LNCAP (cell line): ENCODE results near the gene TFPT.

ENCODE experiments used
- CTCF ChIP-seq: fragments of 450-650 bp; IDR thresholded peaks from 2 replicates; pipeline ENCODE4 v1.5.1; 2017; ENCODE audit warnings: mild to moderate bottlenecking

The TFPT gene

DNA sequence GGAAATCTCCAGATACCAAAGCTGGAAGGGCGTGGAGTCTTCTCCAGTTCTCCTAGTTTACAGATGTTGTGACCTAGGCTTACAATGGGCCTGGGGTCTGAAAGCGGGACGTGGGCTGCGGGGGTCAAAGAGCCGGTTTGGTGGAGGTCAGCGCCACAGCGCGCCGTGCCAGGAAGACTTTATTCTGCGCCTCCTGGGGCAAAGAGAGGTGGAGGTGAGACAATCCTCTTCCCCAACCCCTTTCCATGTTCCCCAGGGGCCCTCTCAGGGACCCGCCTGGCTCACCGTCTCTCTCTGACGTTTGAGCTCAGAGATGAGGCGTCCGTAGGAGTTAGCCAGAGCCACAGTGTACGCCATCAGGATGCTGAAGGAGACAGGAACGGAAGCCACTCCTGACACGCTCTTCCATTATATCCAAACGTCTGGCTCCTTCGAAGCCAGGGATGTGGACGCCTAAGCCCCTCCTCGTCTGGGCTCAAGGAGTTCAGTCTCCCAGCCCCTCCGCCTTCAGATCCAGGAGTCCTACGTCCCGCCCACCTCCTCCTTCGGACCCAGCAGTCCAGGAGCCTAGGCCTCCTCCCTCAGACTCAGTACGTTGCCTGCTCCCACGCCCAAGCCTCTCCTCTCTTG is 44.8 kb upstream of the TFPT start:
- TF ChIP-seq CTCF: no peak

DNA sequence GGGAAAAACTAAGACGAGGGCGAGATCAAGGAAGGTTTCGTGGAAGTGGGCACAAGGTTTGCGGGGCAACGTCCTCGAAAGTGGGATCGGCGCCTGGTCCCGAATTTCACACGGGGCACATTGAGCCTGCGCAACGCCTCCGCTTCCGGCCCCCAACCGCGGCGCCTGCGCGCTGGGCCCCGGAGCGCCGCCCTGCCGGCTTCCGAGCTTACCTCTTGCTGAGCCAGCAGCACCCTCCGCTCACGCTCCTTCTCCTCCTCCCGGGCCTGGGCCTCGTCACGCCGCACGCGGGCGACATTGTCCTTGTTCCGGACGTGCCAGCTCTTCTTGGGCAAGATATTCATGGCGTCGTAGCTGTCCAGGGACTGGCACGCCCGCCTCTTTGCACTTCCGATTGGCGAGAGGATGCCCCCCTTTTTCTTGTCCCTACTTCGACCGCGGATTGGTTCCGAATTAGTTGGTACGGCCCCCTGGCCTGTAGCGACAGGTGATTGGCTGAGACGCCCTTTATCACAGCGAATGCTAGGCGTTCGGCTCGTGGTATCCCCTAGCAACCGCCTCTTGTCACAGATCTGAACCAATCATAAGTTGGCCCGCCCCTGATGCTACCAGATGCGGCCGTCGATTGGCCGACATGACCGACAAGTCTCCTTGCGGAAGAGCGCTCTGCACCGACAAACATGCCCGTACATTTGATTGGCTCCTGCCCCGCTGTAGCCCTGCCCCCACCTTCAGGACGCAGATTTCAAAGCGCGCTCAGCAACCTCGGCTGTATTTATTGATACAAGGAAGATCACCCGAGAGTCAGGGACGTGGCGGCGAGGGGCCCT is 44.1 kb upstream of the TFPT start, which contains the start of gene LENG1:
Gene LENG1 (minus strand): TSS at position 370 of the 830 bp plus-strand sequence. CDS start 26 bp downstream, at position 344.
- peak; percentile 26; the same call in 1 of the 2 replicates for TF ChIP-seq CTCF

DNA sequence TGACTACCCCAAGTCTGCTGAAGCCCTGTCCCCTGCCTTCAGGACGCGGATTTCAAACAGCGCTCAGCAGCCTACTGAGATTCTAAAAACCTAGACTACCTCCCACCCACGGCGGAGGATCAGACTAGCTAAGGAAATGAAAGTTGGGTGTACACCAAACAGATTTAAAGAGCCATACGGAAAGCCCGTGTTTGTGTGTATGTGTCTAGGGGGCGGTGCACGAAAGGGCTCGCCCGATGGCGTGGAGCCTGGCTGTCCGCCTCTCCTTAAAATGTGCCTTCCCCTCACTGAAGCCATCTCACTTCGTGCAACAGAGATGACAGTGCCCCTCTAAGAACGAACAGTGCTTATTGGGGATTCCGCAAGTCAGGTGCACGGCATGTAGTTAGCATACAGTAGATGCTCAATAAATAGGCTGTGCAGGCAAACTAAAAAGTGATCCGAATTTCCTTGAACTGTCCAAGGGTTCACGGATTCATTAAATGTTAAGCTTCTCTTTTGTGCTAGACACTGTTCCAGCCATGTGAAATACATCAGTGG is 43.4 kb upstream of the TFPT start:
- TF ChIP-seq CTCF: no peak

DNA sequence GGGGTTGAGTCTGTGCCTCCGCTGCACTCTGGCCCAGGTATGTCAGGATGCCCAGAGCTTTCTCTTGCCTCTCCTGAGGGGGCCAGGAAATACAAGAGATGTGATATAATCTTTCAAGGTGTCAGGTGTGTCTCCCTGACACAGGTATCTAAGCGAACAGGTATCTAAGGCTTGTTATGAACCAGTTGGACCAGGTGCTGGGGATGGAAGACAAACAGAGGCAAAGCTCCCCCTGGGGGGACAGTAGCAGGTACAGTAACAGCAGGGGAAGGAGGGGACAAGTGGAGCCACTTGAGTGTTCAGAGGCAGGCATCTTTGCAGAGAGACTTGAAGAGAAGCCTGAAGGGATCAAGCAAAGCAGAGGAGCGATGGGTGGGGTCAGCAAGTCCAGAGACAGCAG is 41.5 kb upstream of the TFPT start:
- no peak for TF ChIP-seq CTCF

- no peak for TF ChIP-seq CTCF
These were observed 41.0 kb upstream of the TFPT start for GRCh38 chr19:54156490-54156889.

DNA sequence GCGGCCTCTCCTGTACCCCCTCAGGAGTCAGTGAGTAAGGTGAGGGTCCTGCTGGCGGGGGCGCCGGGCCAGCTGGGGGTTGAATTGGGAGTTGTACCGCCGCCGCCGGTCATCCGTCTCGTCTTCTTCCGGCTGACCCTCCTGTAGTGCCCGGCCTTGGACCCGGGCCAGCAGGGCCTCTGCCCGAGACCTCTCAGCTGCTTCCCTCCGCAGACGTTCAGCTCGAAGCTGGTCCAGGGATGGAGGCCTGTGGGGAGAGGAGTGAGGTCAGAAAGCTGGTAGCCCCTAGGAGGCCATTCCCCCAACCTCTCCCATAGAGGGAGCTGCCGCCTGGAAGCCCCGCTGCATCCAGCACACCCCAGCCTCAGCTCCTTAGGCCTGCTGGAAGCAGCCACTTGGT is 40.2 kb upstream of the TFPT start:
- no peak for TF ChIP-seq CTCF

DNA sequence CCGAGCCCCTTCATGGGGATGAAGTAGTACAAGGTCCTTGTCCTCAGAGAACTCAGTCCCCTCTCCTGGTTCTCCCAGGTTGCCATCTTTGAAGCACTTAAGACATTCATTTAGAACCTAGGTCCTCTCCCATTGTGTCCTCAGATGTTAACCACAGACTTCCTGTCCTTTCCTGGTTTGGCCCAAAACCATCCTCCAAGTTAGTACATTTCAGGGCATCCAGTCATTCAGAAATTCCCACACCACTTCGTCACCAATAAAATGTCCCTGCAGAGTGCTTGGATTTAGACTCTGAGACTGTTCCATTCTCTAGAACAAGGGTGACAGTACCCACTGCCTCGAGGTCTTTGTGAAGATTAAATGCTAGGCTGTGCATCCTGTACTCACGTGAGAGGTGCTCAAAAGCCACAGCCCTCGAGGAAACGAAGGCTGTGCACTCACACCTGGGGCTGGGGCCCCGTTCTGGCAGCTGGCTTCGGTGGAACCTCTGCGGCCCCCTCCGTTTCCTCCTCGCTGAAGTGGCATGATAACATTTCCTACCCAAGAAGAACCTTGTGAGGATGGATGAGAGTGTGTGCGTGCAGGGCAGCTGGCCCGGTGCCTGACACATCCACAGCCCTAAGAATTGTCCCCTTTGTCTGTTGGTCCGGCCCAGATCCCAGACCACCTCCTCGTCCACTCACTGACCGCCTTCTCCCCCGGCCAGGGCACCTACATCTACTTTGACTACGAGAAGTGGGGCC is 39.3 kb upstream of the TFPT start:
- TF ChIP-seq CTCF: no peak
